RWPE2 (cell line): ENCODE measurements around the gene MUSTN1.
A peak's percentile ranks its signal among the peaks of the same experiment; 100 is the strongest.

Experiments
- ATAC-seq: fragments of 200-7000 bp; cut with Tn5 transposase; 3 replicates; pipeline ENCODE4 v1.9.1; 2021; ENCODE audit warnings: low read depth
- DNase-seq: peaks from one replicate; pipeline ENCODE4 v3.0.0-alpha.2; 2020; ENCODE audit warnings: low spot score
- H3K27ac ChIP-seq: fragments of 450-650 bp; 2 replicates; pipeline ENCODE4 v1.5.1; 2017; ENCODE audit warnings: mild to moderate bottlenecking; ENCODE audit not compliant: poor library complexity, severe bottlenecking
- H3K27me3 ChIP-seq: fragments of 250-450 bp; sonication (Bioruptor Pico); 2 replicates; pipeline ENCODE4 v1.5.1; 2021; ENCODE audit warnings: mild to moderate bottlenecking, moderate library complexity; ENCODE audit not compliant: insufficient read depth, poor library complexity, severe bottlenecking
- H3K36me3 ChIP-seq: fragments of 250-450 bp; sonication (Bioruptor Pico); 2 replicates; pipeline ENCODE4 v1.5.1; 2020; ENCODE audit warnings: low read depth, mild to moderate bottlenecking, moderate library complexity
- H3K4me1 ChIP-seq: fragments of 250-450 bp; sonication (Bioruptor Pico); 2 replicates; pipeline ENCODE4 v1.5.1; 2021; ENCODE audit warnings: mild to moderate bottlenecking, moderate library complexity; ENCODE audit not compliant: insufficient read depth, poor library complexity, severe bottlenecking
- H3K4me3 ChIP-seq: fragments of 250-450 bp; sonication (Bioruptor Pico); 2 replicates; pipeline ENCODE4 v1.5.1; 2021; ENCODE audit warnings: mild to moderate bottlenecking, moderate library complexity; ENCODE audit not compliant: severe bottlenecking
- H3K9me3 ChIP-seq: fragments of 250-450 bp; sonication (Bioruptor Pico); 2 replicates; pipeline ENCODE4 v1.5.1; 2021; ENCODE audit warnings: mild to moderate bottlenecking, moderate library complexity; ENCODE audit not compliant: severe bottlenecking
- TF ChIP-seq, protein P1 (sequence below): fragments of 450-650 bp; IDR thresholded peaks from one replicate; pipeline ENCODE4 v1.5.1; 2017; ENCODE audit warnings: mild to moderate bottlenecking, moderate library complexity; ENCODE audit not compliant: poor library complexity, severe bottlenecking

MUSTN1 gene

GRCh38 chr3:52820736-52821135 is 14.1 kb downstream of the MUSTN1 start:
- no peak for DNase-seq
- Histone ChIP-seq H3K4me3 (no peak overlapping the region), H3K36me3 (no peaks in the 10 kb centered on the region), H3K9me3 (no peaks in the 10 kb centered on the region), H3K27ac (no peak overlapping the region), H3K27me3 (no peaks in the 10 kb centered on the region), H3K4me1 (no peaks in the 10 kb centered on the region)
- ATAC-seq = no peak
- TF ChIP-seq, protein P1, sequence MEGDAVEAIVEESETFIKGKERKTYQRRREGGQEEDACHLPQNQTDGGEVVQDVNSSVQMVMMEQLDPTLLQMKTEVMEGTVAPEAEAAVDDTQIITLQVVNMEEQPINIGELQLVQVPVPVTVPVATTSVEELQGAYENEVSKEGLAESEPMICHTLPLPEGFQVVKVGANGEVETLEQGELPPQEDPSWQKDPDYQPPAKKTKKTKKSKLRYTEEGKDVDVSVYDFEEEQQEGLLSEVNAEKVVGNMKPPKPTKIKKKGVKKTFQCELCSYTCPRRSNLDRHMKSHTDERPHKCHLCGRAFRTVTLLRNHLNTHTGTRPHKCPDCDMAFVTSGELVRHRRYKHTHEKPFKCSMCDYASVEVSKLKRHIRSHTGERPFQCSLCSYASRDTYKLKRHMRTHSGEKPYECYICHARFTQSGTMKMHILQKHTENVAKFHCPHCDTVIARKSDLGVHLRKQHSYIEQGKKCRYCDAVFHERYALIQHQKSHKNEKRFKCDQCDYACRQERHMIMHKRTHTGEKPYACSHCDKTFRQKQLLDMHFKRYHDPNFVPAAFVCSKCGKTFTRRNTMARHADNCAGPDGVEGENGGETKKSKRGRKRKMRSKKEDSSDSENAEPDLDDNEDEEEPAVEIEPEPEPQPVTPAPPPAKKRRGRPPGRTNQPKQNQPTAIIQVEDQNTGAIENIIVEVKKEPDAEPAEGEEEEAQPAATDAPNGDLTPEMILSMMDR = peak; percentile 34

GRCh38 chr3:52819936-52820335 is 14.9 kb downstream of the MUSTN1 start:
- no peak overlapping the region for H3K27ac ChIP-seq
- H3K4me3 ChIP-seq = no peak overlapping the region
- no peaks in the 10 kb centered on the region for H3K9me3 ChIP-seq
- H3K27me3 ChIP-seq = no peaks in the 10 kb centered on the region
- no peaks in the 10 kb centered on the region for H3K4me1 ChIP-seq
- TF ChIP-seq, protein P1 = no peak
- DNase-seq (no peak), ATAC-seq (no peak)
- no peaks in the 10 kb centered on the region for H3K36me3 ChIP-seq

GRCh38 chr3:52817860-52818259 is 17.0 kb downstream of the MUSTN1 start:
- TF ChIP-seq, protein P1 = no peak
- Histone ChIP-seq H3K27me3 (no peaks in the 10 kb centered on the region), H3K27ac (no peak overlapping the region), H3K36me3 (no peaks in the 10 kb centered on the region), H3K4me1 (no peaks in the 10 kb centered on the region), H3K9me3 (no peaks in the 10 kb centered on the region), H3K4me3 (no peak overlapping the region)
- no peak for ATAC-seq
- DNase-seq = no peak

GRCh38 chr3:52817221-52817620 is 17.6 kb downstream of the MUSTN1 start:
- Histone ChIP-seq H3K4me1 (no peaks in the 10 kb centered on the region), H3K27me3 (no peaks in the 10 kb centered on the region), H3K27ac (no peak overlapping the region), H3K36me3 (no peaks in the 10 kb centered on the region), H3K4me3 (no peak overlapping the region), H3K9me3 (no peaks in the 10 kb centered on the region)
- ATAC-seq (no peak), DNase-seq (no peak)
- TF ChIP-seq, protein P1 = no peak

DNA sequence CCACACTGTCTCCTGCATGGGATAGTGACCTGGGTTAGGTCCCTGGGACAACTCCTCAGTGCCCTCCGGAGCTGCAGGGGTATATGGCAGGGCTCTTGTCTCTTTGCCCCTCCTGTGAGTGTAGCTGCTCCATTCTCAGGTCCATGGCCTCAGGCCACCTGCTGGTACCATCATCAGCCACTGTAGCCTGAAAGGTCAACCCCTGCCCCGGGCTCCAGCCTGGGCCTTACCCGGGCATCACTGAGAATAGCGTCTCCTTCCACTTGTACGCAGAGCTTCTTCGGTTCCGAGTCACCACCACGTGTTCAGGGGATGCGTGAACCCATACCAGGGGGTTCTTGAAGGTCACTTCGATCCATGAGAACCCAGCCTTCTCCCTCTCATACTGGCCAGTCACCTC is 18.2 kb downstream of the MUSTN1 start:
- Histone ChIP-seq H3K27ac (no peak overlapping the region), H3K27me3 (no peaks in the 10 kb centered on the region), H3K9me3 (no peaks in the 10 kb centered on the region), H3K4me3 (no peak overlapping the region), H3K36me3 (no peaks in the 10 kb centered on the region), H3K4me1 (no peaks in the 10 kb centered on the region)
- no peak for DNase-seq
- TF ChIP-seq, protein P1 = no peak
- no peak for ATAC-seq
